A673 (cell line): ENCODE data around the gene METAP2. TPM values are rescaled to one million over a fixed set of nuclear protein-coding genes. Genes with fewer than 3 reads are reported as not detected.

Experiments
- BruUV-seq: library from RNA; stranded (reverse); fragments of 400-500 nt; replicated peaks from 2 replicates; lab custom pipeline; 2021; lab: Mats Ljungman, UMichigan
- CTCF ChIA-PET: fragments of 300-600 bp; sonication (Branson Sonifier 250); formaldehyde crosslinking; loops from one replicate; lab custom pipeline; 2022; ENCODE audit warnings: antibody characterized with exemption; lab: Charles Lee
- POLR2A ChIA-PET: fragments of 300-600 bp; sonication (Branson Sonifier 250); formaldehyde crosslinking; loops from one replicate; lab custom pipeline; 2022; ENCODE audit warnings: antibody characterized with exemption; ENCODE audit not compliant: low non-redundant PET; lab: Charles Lee
- DNase-seq: peaks from one replicate; pipeline ENCODE4 v3.0.0-alpha.2; 2015; ENCODE audit warnings: low spot score
- H3K27ac ChIP-seq: fragments of 200-600 bp; sonication (generic); 2 replicates; pipeline ENCODE4 v1.5.1; 2016; ENCODE audit warnings: mixed run types, low read depth, mild to moderate bottlenecking, mixed read lengths, antibody characterized with exemption, low read length; ENCODE audit not compliant: poor library complexity, severe bottlenecking
- H3K27me3 ChIP-seq: fragments of 200-600 bp; sonication (generic); replicated peaks from 2 replicates; pipeline ENCODE4 v1.6.1; 2017; ENCODE audit warnings: mixed run types, low read depth, mild to moderate bottlenecking, mixed read lengths, antibody characterized with exemption, low read length; ENCODE audit not compliant: insufficient read depth, poor library complexity
- H3K36me3 ChIP-seq: fragments of 200-600 bp; sonication (generic); 2 replicates; pipeline ENCODE4 v1.6.1; 2016; ENCODE audit warnings: mixed run types, mild to moderate bottlenecking, mixed read lengths, antibody characterized with exemption, low read length; ENCODE audit not compliant: insufficient read depth, poor library complexity, severe bottlenecking
- H3K4me1 ChIP-seq: fragments of 200-600 bp; sonication (generic); 2 replicates; pipeline ENCODE4 v1.6.1; 2017; ENCODE audit warnings: mixed run types, mild to moderate bottlenecking, mixed read lengths, antibody characterized with exemption, low read length; ENCODE audit not compliant: insufficient read depth, poor library complexity, severe bottlenecking
- H3K4me3 ChIP-seq: fragments of 200-600 bp; sonication (generic); 2 replicates; pipeline ENCODE4 v1.5.1; 2016; ENCODE audit warnings: low read depth, mixed run types, mild to moderate bottlenecking, mixed read lengths, low read length; ENCODE audit not compliant: poor library complexity, severe bottlenecking
- H3K9me3 ChIP-seq: fragments of 200-600 bp; sonication (generic); 2 replicates; pipeline ENCODE4 v1.6.1; 2016; ENCODE audit warnings: mixed run types, low read depth, mild to moderate bottlenecking, mixed read lengths, antibody characterized with exemption, low read length; ENCODE audit not compliant: poor library complexity, severe bottlenecking
- CTCF ChIP-seq: fragments of 300-800, 200-600 bp; sonication (generic); conservative IDR thresholded peaks from 2 replicates; pipeline ENCODE4 v1.5.1; 2017; ENCODE audit warnings: low read depth, mild to moderate bottlenecking, antibody characterized with exemption, low read length, moderate library complexity, mixed read lengths
- EZH2 ChIP-seq: fragments of 200-600 bp; sonication (generic); IDR thresholded peaks from 2 replicates; pipeline ENCODE4 v1.6.1; 2017; ENCODE audit warnings: borderline replicate concordance, low read depth, mild to moderate bottlenecking, mixed read lengths, antibody characterized with exemption, low read length; ENCODE audit not compliant: poor library complexity, severe bottlenecking
- intact Hi-C: fragments of 100-400 bp; cut with micrococcal nuclease; formaldehyde crosslinking; loops from one replicate; pipeline ENCODE4 v1.10.0; 2022; ENCODE audit not compliant: unreplicated experiment
- total RNA-seq: library from RNA; stranded (reverse); gene quantifications from 2 replicates; pipeline ENCODE4 v1.2.3, GENCODE V29; 2021

METAP2 gene
- total RNA-seq, 1 experiment from 2014 or later, result 135 TPM

GRCh38 chr12:95515197-95515596, 41.2 kb downstream of the METAP2 start:
- H3K27me3 ChIP-seq, result no peaks in the 10 kb centered on the region
- BruUV-seq, result no TSS peak
- DNase-seq, result no peak
- H3K9me3 ChIP-seq, result no peaks in the 10 kb centered on the region
- POLR2A ChIA-PET, result no interaction called here
- peaks cover 44% of the 10 kb centered on the region for H3K36me3 ChIP-seq
- CTCF ChIA-PET, result no interaction called here
- H3K4me1 ChIP-seq, result no peaks in the 10 kb centered on the region
- no peak overlapping the region for H3K27ac ChIP-seq
- no peak for TF ChIP-seq EZH2
- no peak for TF ChIP-seq CTCF
- no peak overlapping the region for H3K4me3 ChIP-seq
- intact Hi-C loops, result no loop called here

GRCh38 chr12:95516757-95517156, 42.8 kb downstream of the METAP2 start:
- Histone ChIP-seq H3K4me1 (no peaks in the 10 kb centered on the region), H3K4me3 (no peak overlapping the region), H3K27ac (no peak overlapping the region), H3K27me3 (no peaks in the 10 kb centered on the region), H3K9me3 (no peaks in the 10 kb centered on the region), H3K36me3 (peaks cover 32% of the 10 kb centered on the region)
- no TSS peak for BruUV-seq
- intact Hi-C loops, result no loop called here
- POLR2A ChIA-PET, result no interaction called here
- CTCF ChIA-PET, result interaction anchor here (1.0 kb wide), 1 partner anchor 18 kb away, joined by 3 read pairs; no protein-coding TSS in a partner anchor
- DNase-seq, result no peak
- TF ChIP-seq CTCF, result no peak
- no peak for TF ChIP-seq EZH2

GRCh38 chr12:95517246-95517645, 43.3 kb downstream of the METAP2 start:
- H3K27ac ChIP-seq, result no peak overlapping the region
- peaks cover 27% of the 10 kb centered on the region for H3K36me3 ChIP-seq
- no peak for TF ChIP-seq EZH2
- TF ChIP-seq CTCF, result no peak
- CTCF ChIA-PET, result no interaction called here
- POLR2A ChIA-PET, result no interaction called here
- no peaks in the 10 kb centered on the region for H3K27me3 ChIP-seq
- no peak overlapping the region for H3K4me3 ChIP-seq
- H3K9me3 ChIP-seq, result no peaks in the 10 kb centered on the region
- DNase-seq, result no peak
- H3K4me1 ChIP-seq, result no peaks in the 10 kb centered on the region
- intact Hi-C loops, result no loop called here
- no TSS peak for BruUV-seq
